Neural cell (in vitro differentiated cells): ENCODE measurements around the gene SLC13A2.

Experiments used
- CTCF ChIP-seq: fragments of 450-650 bp; IDR thresholded peaks from 2 replicates; pipeline ENCODE4 v1.5.1; 2014; ENCODE audit warnings: antibody characterized with exemption, mild to moderate bottlenecking, moderate library complexity; ENCODE audit not compliant: poor library complexity, severe bottlenecking
- EZH2 ChIP-seq: fragments of 200-600, 300-800 bp; shearing (Covaris generic), sonication (generic); IDR thresholded peaks from 2 replicates; pipeline ENCODE4 v1.6.1; 2014; ENCODE audit warnings: antibody characterized with exemption, low read length, borderline replicate concordance, mild to moderate bottlenecking; ENCODE audit not compliant: insufficient read depth, poor library complexity, severe bottlenecking

DNA sequence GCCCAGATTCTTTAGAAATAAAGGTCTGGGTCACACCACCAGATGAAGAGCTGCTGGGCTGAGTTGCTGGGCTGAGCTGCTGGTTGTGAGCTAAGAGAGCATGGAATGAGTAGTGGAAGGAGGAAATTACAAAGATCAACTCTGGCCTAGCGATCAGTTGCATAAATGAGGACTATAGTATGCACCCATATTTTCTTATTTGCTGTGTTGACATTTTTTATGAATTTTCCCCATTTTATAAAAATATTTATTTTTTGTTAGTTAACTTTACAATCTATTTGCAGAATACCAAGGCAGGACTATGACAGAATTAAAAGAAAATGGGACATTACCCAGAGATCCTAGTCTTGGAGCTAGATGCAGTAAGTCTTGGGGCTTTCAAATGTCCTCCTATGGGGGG is 23.6 kb upstream of the SLC13A2 start:
- no peak for TF ChIP-seq CTCF
- TF ChIP-seq EZH2, result no peak
